Activated T-cell treated with anti-CD3 and anti-CD28 coated beads, Interleukin-2, amount 50 U/mL, for 72 hours (primary cell): ENCODE data around the gene GJA4. TPM values are rescaled to one million over a fixed set of nuclear protein-coding genes. Genes with fewer than 3 reads are reported as not detected.

Experiments
- ATAC-seq, 2 donors: fragments of 150-1000 bp; cut with Tn5 transposase; replicated peaks in 1 of 2; 2 replicates each; pipeline ENCODE4 v1.10.0; 2021; ENCODE audit warnings: moderate library complexity in 2 of 2, mild to moderate bottlenecking in 1 of 2
- DNase-seq, 2 donors: peaks; one replicate each; pipeline ENCODE4 v3.0.0; 2021 to 2022; ENCODE audit warnings: mixed read lengths in 1 of 2
- H3K27ac Mint-ChIP-seq: one replicate; pipeline ENCODE4 v1.8.0; 2022; ENCODE audit warnings: mild to moderate bottlenecking, moderate library complexity, mixed read lengths
- H3K27me3 Mint-ChIP-seq: one replicate; pipeline ENCODE4 v1.8.0; 2022; ENCODE audit warnings: low read depth, mixed read lengths
- H3K36me3 Mint-ChIP-seq, 2 donors: one replicate each; pipeline ENCODE4 v1.8.0; 2022; ENCODE audit warnings: mixed read lengths in 2 of 2, mild to moderate bottlenecking in 1 of 2; ENCODE audit not compliant: insufficient read depth in 2 of 2
- H3K4me1 Mint-ChIP-seq: one replicate; pipeline ENCODE4 v1.8.0; 2022; ENCODE audit warnings: low read depth, mixed read lengths
- H3K4me3 Mint-ChIP-seq, 2 donors: one replicate each; pipeline ENCODE4 v1.8.0; 2022; ENCODE audit warnings: mild to moderate bottlenecking in 2 of 2, mixed read lengths in 2 of 2, moderate library complexity in 2 of 2
- H3K9me3 Mint-ChIP-seq, 2 donors: one replicate each; pipeline ENCODE4 v1.8.0; 2022; ENCODE audit warnings: mixed read lengths in 2 of 2
- total RNA-seq, 2 donors: library from RNA; stranded (reverse); gene quantifications; one replicate each; pipeline ENCODE4 v1.2.3, GENCODE V29; 2022

GJA4 gene
- total RNA-seq, 2 donors from 2014 or later: 0.17 to 0.44 TPM

DNA sequence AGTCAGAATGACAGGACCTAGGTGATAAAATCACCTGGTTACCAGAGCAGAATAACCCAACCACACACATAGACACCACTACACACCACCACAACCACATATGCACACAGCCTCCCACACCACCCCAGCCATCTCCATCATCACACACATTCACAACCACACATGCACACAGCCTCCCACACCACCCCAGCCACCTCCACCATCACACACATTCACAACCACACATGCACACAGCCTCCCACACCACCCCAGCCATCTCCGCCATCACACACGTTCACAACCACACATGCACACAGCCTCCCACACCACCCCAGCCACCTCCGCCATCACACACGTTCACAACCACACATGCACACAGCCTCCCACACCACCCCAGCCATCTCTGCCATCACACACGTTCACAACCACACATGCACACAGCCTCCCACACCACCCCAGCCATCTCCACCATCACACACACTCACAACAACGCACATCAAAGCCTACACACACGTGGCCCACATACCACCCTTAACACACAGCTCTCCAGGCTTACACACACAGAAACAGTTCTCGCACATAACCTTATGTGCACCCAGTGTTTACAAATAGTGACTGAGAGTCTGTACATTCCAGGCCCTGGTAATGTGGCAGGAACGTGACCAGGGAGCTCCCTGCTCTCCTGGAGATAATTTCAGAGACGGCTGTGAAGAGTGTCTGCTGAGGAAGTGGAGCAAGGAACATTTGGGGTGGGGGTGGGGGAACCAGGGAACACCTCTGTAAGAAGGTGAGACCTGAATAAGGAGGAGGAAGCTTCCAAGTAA, 15.1 kb upstream of the GJA4 start:
- Mint-ChIP-seq H3K36me3 (no peaks in the 10 kb centered on the region), H3K4me1 (peaks cover 4% of the 10 kb centered on the region), H3K27me3 (peaks cover 33% of the 10 kb centered on the region), H3K4me3 (no peak overlapping the region), H3K27ac (no peak overlapping the region), H3K9me3 (no peaks in the 10 kb centered on the region)
- peak in 1 of 2 donors; percentile 37 for ATAC-seq
- DNase-seq: no peak

DNA sequence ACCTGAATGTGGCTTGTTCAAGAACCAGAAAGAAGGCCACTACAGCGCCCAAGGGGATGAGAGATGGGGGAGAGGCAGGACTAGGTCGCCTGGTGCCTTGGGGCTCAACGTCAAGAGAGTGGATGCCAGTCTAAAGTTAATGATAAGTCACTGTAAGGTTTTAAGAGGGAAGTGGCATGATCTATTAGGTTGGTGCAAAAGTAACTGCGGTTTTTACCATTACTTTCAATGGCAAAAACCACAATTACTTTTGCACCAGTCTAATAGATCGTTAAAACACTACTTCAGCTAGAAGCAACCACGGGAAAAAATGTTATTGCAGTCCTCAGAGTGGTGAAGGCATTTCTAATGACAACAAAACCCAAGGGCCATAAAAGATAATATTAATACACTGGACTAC, 14.4 kb upstream of the GJA4 start:
- Mint-ChIP-seq H3K27ac (no peak overlapping the region), H3K4me1 (peaks cover 9% of the 10 kb centered on the region), H3K9me3 (no peaks in the 10 kb centered on the region), H3K4me3 (no peak overlapping the region), H3K27me3 (peaks cover 39% of the 10 kb centered on the region), H3K36me3 (no peaks in the 10 kb centered on the region)
- DNase-seq (no peak), ATAC-seq (no peak)

DNA sequence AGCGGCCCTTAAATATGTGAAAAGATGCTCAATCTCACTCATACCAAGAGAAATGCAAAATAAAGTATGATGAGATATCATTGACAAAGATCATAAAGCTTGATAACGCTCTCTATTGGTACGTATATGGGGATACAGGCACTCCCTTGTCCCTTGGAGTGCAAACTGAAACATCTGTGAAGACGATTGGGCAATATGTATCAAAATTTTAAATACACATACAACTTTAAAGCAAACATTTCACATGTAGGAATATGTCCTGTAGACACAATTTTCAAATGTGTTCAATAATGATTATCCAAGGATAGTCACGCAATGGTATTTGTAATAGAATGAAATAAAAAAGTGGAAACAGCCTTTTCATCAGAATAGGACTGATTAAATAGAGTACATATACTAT, 13.8 kb upstream of the GJA4 start:
- H3K27me3 Mint-ChIP-seq: peaks cover 42% of the 10 kb centered on the region
- H3K36me3 Mint-ChIP-seq: no peaks in the 10 kb centered on the region
- H3K4me3 Mint-ChIP-seq: no peak overlapping the region
- H3K9me3 Mint-ChIP-seq: no peaks in the 10 kb centered on the region
- H3K4me1 Mint-ChIP-seq: peaks cover 10% of the 10 kb centered on the region
- DNase-seq: no peak
- no peak overlapping the region for H3K27ac Mint-ChIP-seq
- no peak for ATAC-seq

DNA sequence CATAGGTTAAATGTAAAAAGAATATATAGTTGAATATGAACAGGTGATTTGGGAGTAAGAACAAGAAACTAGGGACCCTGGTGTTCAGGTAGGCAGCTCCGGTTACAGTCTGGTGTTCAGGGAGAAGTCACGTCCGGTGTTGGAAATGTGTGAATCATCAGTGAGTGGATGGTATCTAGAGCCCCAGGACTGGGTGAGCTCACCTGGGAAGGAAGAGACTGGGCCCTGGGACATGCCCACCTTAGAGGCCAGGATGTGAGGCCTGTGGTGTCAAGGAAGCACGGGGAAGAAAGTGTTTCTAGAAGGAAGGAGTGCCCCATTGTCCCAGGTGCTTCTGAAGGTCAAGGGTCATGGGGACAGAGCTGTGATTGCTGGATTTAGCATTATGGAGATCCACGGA, 13.3 kb upstream of the GJA4 start:
- H3K27ac Mint-ChIP-seq: no peak overlapping the region

DNA sequence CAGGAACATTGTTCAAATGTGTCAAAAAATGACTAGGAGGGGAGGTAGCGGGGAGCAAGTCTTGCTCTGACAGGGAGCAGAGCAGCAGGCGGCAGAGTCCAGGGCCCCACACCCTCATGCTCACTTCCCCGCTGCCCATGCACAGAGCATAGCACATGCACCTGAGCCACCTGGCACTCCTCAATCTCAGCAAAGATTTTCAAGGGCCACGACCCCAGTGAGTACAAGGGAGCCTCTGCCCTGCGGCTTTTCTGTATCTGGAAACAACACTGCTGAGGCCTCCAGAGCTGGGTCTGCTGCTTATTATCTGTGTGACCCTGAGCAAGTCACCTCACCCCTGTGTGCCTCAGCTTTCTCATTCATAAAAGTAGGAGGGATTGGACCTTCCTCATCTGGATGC, 12.8 kb upstream of the GJA4 start:
- no peak for DNase-seq
- Mint-ChIP-seq H3K27me3 (peaks cover 42% of the 10 kb centered on the region), H3K4me1 (peaks cover 10% of the 10 kb centered on the region), H3K36me3 (no peaks in the 10 kb centered on the region), H3K27ac (no peak overlapping the region), H3K4me3 (no peak overlapping the region), H3K9me3 (no peaks in the 10 kb centered on the region)
- ATAC-seq: no peak

More for the DNA sequence above, 13.3 kb upstream of the GJA4 start:
- Mint-ChIP-seq H3K4me3 (no peak overlapping the region), H3K9me3 (no peaks in the 10 kb centered on the region), H3K4me1 (peaks cover 10% of the 10 kb centered on the region), H3K27me3 (peaks cover 42% of the 10 kb centered on the region), H3K36me3 (no peaks in the 10 kb centered on the region)
- ATAC-seq (no peak), DNase-seq (no peak)

DNA sequence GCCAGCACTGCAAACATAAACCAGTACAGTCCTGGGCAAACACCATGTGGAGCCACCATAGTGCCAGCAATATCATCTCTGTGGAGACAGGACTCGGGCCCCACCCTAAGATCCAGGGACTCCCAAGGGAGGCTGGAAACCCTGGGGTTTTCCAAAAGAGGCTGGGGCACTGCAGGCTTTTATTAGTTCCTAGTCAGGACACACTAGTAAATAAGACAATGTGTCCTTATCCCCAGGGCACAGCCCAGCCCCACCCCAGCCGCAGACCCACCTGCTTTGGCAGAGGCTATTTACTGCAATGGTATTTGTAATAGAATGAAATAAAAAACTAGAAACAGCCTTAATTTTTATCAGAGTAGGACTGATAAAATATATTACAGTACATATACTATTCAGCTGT, 12.3 kb upstream of the GJA4 start:
- H3K27me3 Mint-ChIP-seq: peaks cover 42% of the 10 kb centered on the region
- H3K36me3 Mint-ChIP-seq: no peaks in the 10 kb centered on the region
- peaks cover 10% of the 10 kb centered on the region for H3K4me1 Mint-ChIP-seq
- DNase-seq (no peak), ATAC-seq (no peak)
- H3K9me3 Mint-ChIP-seq: no peaks in the 10 kb centered on the region
- no peak overlapping the region for H3K27ac Mint-ChIP-seq
- peak overlapping the region in 1 of 2 donors; percentile 10 for H3K4me3 Mint-ChIP-seq

DNA sequence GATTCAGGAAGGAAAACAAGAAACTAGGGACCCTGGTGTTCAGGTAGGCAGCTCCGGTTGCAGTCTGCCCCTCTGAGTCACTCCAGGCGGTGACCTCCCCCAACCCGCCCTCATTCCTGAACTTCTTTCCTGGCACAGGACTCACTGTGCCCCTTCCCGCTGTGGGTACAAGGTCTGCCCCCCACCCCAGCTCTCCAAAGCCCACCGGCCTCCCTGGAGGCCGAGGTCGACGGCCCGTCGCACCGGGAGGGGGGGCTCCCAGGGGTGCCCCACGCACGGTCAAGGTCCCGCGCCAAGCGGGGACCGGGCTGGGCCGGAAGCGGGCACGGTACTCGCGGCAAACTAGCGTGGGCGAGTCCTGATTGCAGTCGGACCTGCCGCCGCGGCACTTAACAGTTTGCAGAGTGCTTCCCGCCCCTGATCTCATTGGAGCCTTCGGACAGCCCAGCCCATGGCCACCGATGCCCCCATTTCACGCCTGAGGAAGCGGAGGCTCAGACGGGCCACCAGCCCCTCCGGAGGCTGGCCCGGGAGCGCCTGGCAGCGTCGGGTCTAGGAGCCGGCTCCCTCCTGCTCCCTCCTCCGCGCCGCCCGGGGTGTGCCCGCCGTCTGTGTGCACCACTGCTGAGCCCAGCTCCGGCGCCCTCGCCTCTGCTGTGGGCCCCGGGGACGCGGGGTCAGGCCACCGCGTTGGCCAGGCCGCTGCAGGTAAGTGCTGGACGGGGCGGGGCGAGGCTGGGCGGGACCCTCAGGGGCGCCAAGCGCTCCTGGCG, 11.5 kb upstream of the GJA4 start, which contains the start of gene GJB3:
GJB3 (plus strand) TSS at position 144 of the 773 bp plus-strand sequence. CDS start 3,549 bp downstream, outside the sequence.
- Mint-ChIP-seq H3K9me3 (no peaks in the 10 kb centered on the region), H3K4me3 (peak within 1 kb of the TSS; percentile 10 to 62), H3K27me3 (peaks cover 42% of the 10 kb centered on the region), H3K36me3 (no peaks in the 10 kb centered on the region), H3K4me1 (peaks cover 10% of the 10 kb centered on the region), H3K27ac (no peak within 1 kb of the TSS)
- DNase-seq (peak; percentile 33 to 34), ATAC-seq (peak; percentile 50 to 70)

DNA sequence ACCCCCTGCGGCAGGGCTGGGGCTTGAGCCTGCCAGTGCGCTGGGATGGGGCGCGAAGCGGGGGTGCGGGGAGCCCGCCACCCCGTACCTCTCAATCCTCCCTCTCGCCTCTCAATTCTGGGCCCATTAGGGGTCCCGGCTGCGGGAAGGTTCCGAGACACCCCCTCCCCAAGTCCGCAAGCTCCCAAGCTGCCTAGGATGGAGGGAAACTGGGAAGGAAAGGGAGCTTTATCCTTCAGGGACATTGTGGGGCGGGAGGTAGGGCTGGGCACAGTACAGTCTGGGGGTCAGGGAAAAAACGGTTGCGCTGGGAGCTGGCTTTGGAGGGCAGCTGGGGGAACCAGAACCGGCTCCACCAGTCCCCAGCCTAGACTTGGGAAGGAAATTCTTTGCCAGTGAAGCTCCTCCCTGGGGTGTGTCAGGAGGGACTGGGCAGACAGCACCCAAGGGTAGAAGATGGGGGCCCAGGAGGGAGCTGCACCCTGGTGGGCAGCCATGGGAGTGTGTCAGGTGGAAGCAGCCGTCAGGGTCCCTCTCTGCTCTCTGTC, 10.9 kb upstream of the GJA4 start:
- Mint-ChIP-seq H3K27ac (no peak overlapping the region), H3K9me3 (no peaks in the 10 kb centered on the region), H3K36me3 (no peaks in the 10 kb centered on the region), H3K4me3 (peak overlapping the region in 1 of 2 donors; percentile 48), H3K27me3 (peaks cover 42% of the 10 kb centered on the region), H3K4me1 (peaks cover 15% of the 10 kb centered on the region)
- ATAC-seq (no peak), DNase-seq (no peak)

DNA sequence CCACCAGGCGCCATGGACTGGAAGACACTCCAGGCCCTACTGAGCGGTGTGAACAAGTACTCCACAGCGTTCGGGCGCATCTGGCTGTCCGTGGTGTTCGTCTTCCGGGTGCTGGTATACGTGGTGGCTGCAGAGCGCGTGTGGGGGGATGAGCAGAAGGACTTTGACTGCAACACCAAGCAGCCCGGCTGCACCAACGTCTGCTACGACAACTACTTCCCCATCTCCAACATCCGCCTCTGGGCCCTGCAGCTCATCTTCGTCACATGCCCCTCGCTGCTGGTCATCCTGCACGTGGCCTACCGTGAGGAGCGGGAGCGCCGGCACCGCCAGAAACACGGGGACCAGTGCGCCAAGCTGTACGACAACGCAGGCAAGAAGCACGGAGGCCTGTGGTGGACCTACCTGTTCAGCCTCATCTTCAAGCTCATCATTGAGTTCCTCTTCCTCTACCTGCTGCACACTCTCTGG, 8.0 kb upstream of the GJA4 start:
- ATAC-seq (no peak), DNase-seq (no peak)
- Mint-ChIP-seq H3K27ac (no peak overlapping the region), H3K4me1 (peaks cover 18% of the 10 kb centered on the region), H3K36me3 (no peaks in the 10 kb centered on the region), H3K9me3 (no peaks in the 10 kb centered on the region), H3K4me3 (no peak overlapping the region), H3K27me3 (peaks cover 42% of the 10 kb centered on the region)

DNA sequence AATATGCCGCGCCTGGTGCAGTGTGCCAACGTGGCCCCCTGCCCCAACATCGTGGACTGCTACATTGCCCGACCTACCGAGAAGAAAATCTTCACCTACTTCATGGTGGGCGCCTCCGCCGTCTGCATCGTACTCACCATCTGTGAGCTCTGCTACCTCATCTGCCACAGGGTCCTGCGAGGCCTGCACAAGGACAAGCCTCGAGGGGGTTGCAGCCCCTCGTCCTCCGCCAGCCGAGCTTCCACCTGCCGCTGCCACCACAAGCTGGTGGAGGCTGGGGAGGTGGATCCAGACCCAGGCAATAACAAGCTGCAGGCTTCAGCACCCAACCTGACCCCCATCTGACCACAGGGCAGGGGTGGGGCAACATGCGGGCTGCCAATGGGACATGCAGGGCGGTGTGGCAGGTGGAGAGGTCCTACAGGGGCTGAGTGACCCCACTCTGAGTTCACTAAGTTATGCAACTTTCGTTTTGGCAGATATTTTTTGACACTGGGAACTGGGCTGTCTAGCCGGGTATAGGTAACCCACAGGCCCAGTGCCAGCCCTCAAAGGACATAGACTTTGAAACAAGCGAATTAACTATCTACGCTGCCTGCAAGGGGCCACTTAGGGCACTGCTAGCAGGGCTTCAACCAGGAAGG, 7.4 kb upstream of the GJA4 start:
- Mint-ChIP-seq H3K4me3 (no peak overlapping the region), H3K4me1 (peaks cover 22% of the 10 kb centered on the region), H3K36me3 (no peaks in the 10 kb centered on the region), H3K27me3 (peaks cover 45% of the 10 kb centered on the region), H3K9me3 (no peaks in the 10 kb centered on the region), H3K27ac (no peak overlapping the region)
- DNase-seq (no peak), ATAC-seq (no peak)

DNA sequence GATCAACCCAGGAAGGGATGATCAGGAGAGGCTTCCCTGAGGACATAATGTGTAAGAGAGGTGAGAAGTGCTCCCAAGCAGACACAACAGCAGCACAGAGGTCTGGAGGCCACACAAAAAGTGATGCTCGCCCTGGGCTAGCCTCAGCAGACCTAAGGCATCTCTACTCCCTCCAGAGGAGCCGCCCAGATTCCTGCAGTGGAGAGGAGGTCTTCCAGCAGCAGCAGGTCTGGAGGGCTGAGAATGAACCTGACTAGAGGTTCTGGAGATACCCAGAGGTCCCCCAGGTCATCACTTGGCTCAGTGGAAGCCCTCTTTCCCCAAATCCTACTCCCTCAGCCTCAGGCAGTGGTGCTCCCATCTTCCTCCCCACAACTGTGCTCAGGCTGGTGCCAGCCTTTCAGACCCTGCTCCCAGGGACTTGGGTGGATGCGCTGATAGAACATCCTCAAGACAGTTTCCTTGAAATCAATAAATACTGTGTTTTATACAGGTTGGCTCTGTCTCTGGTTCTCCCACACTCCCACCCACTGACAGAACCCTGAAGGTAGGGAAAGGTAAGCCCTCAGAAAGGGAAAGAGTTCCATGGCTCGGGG, 6.8 kb upstream of the GJA4 start:
- H3K4me3 Mint-ChIP-seq: no peak overlapping the region
- no peak for DNase-seq
- no peaks in the 10 kb centered on the region for H3K9me3 Mint-ChIP-seq
- H3K36me3 Mint-ChIP-seq: no peaks in the 10 kb centered on the region
- H3K4me1 Mint-ChIP-seq: peaks cover 22% of the 10 kb centered on the region
- H3K27me3 Mint-ChIP-seq: peaks cover 51% of the 10 kb centered on the region
- peak; percentile 17 to 19 for ATAC-seq
- H3K27ac Mint-ChIP-seq: no peak overlapping the region

DNA sequence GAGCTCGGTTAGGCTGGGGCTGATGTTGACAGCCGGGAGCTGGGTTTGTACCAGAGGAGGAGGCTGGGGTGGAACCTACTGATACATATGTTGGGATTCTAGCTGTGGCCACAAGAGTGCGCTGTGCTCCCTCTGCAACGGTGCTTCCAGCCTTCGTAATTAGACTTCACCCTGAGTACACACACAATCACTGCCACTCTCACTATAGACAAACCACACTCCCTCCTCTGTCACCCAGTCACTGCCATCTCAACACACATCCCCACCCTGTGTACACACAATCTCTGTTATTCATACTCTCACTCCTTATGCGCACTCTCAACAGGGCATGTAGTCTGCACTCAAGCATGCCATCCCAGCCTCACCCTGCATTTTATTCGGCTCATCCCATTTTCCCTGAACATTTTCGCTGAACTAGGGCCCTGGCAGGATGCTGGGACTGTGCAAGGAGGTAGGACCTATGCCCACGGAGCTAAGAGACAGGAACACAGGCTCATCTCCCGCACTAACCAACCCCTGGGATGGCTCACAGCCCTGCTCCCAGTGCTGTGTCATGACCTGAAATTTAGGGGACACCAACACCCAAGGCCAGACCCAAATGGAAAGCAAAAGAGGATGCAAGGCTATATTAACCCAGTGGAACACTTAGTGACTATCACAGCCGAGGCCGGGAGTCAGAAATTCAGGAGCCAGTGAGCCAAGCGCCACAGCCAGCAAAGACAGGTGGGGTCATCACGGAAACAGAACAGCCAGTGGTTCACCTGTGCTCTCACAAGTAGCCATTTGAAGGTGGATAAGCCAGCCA, 6.1 kb upstream of the GJA4 start:
- Mint-ChIP-seq H3K9me3 (no peaks in the 10 kb centered on the region), H3K36me3 (no peaks in the 10 kb centered on the region), H3K4me3 (no peak overlapping the region), H3K27ac (no peak overlapping the region), H3K4me1 (peaks cover 22% of the 10 kb centered on the region), H3K27me3 (peaks cover 59% of the 10 kb centered on the region)
- ATAC-seq (peak; percentile 83 to 84), DNase-seq (peak; percentile 67 to 72)
